Hepatocyte (in vitro differentiated cells): ENCODE measurements around the gene LILRA5. TPM values are rescaled to one million over a fixed set of nuclear protein-coding genes. Genes with fewer than 3 reads are reported as not detected.
"Not testable (repeated sequence)": the region's sequence is repeated elsewhere in the genome, so short reads cannot be mapped to it uniquely, and the experiment has no call there.

Experiments
- DNase-seq: peaks from one replicate; pipeline ENCODE4 v3.0.0-alpha.2; 2016; ENCODE audit warnings: low spot score
- H2AFZ ChIP-seq: fragments of 200-600 bp; sonication (generic); 2 replicates; pipeline ENCODE4 v1.6.0; 2016; ENCODE audit warnings: antibody characterized with exemption, mild to moderate bottlenecking
- H3K27ac ChIP-seq: fragments of 200-600 bp; sonication (generic); 2 replicates; pipeline ENCODE4 v1.5.1; 2016; ENCODE audit warnings: mild to moderate bottlenecking
- H3K27me3 ChIP-seq: fragments of 200-600 bp; sonication (generic); 2 replicates; pipeline ENCODE4 v1.6.1; 2016
- H3K36me3 ChIP-seq: fragments of 200-600 bp; sonication (generic); replicated peaks from 2 replicates; pipeline ENCODE4 v1.5.1; 2016; ENCODE audit warnings: low read depth; ENCODE audit not compliant: insufficient read depth
- H3K4me1 ChIP-seq: fragments of 200-600 bp; sonication (generic); 2 replicates; pipeline ENCODE4 v1.5.1; 2016; ENCODE audit warnings: mild to moderate bottlenecking, moderate library complexity; ENCODE audit not compliant: insufficient read depth
- H3K4me2 ChIP-seq: fragments of 200-600 bp; sonication (generic); 2 replicates; pipeline ENCODE4 v1.6.0; 2016
- H3K4me3 ChIP-seq: fragments of 200-600 bp; sonication (generic); 2 replicates; pipeline ENCODE4 v1.5.1; 2016; ENCODE audit warnings: mild to moderate bottlenecking
- H3K79me2 ChIP-seq: fragments of 200-600 bp; sonication (generic); 2 replicates; pipeline ENCODE4 v1.6.0; 2017; ENCODE audit warnings: mild to moderate bottlenecking
- H3K9me2 ChIP-seq: fragments of 200-600 bp; sonication (generic); replicated peaks from 2 replicates; pipeline ENCODE4 v1.6.0; 2017; ENCODE audit warnings: mild to moderate bottlenecking; ENCODE audit not compliant: insufficient read depth
- H3K9me3 ChIP-seq: fragments of 200-600 bp; sonication (generic); 2 replicates; pipeline ENCODE4 v1.5.1; 2016; ENCODE audit warnings: low read depth, mild to moderate bottlenecking
- H4K20me1 ChIP-seq: fragments of 200-600 bp; sonication (generic); 2 replicates; pipeline ENCODE4 v1.6.0; 2016; ENCODE audit warnings: mild to moderate bottlenecking; ENCODE audit not compliant: insufficient read depth, poor library complexity, severe bottlenecking
- CTCF ChIP-seq: fragments of 200-600 bp; sonication (generic); IDR thresholded peaks from 2 replicates; pipeline ENCODE4 v1.5.1; 2016; ENCODE audit warnings: antibody characterized with exemption, mild to moderate bottlenecking; ENCODE audit not compliant: poor library complexity
- EZH2 ChIP-seq: fragments of 200-600 bp; sonication (generic); IDR thresholded peaks from 2 replicates; pipeline ENCODE4 v1.6.1; 2016; ENCODE audit warnings: antibody characterized with exemption, mild to moderate bottlenecking, borderline replicate concordance
- EZH2phosphoT487 ChIP-seq: fragments of 200-600 bp; sonication (generic); IDR thresholded peaks from one replicate; pipeline ENCODE4 v1.6.1; 2018; ENCODE audit warnings: antibody characterized with exemption, mild to moderate bottlenecking, low read depth, moderate library complexity; ENCODE audit not compliant: unreplicated experiment, severe bottlenecking
- WGBS: methylation state at CpG from one replicate; pipeline ENCODE4 v1.1.6; 2016; ENCODE audit warnings: low lambda C conversion rate; ENCODE audit errors: missing lambda C conversion rate; 5-methylcytosine and 5-hydroxymethylcytosine counted together
- polyA plus RNA-seq: library from polyadenylated mRNA; unstranded; fragments of >200 nt; fragmentation: Nextera tagmentation; extraction: Ambion mirVana; gene quantifications from 2 replicates; pipeline ENCODE4 v1.2.1, GENCODE V29; 2016
- total RNA-seq: library from RNA; depleted of rRNA; stranded (reverse); fragments of >200 nt; gene quantifications from 2 replicates; pipeline ENCODE4 v1.2.3, GENCODE V29; 2014

LILRA5 gene
- total and polyA plus RNA-seq, 2 experiments from 2014 or later, result not detected

- H3K4me2 ChIP-seq, result no peak overlapping the region
- H3K27me3 ChIP-seq, result peaks cover 8% of the 10 kb centered on the region
Observed at GRCh38 chr19:54324071-54324470, 11.1 kb upstream of the LILRA5 start.

GRCh38 chr19:54322934-54323333 lies 10.0 kb upstream of the LILRA5 start:
- not testable (repeated sequence) for H3K4me3 ChIP-seq, H3K27ac ChIP-seq, H3K79me2 ChIP-seq, H3K4me2 ChIP-seq, H2AFZ ChIP-seq, H3K9me2 ChIP-seq, DNase-seq, H4K20me1 ChIP-seq, H3K36me3 ChIP-seq, H3K9me3 ChIP-seq, H3K4me1 ChIP-seq, H3K27me3 ChIP-seq
- WGBS, result 20% methylated on average over 1 of the region's 13 CpGs

More at GRCh38 chr19:54324071-54324470, 11.1 kb upstream of the LILRA5 start:
- no peak for TF ChIP-seq EZH2phosphoT487
- no peak for TF ChIP-seq EZH2
- TF ChIP-seq CTCF, result no peak
- Histone ChIP-seq H3K36me3 (no peaks in the 10 kb centered on the region), H2AFZ (no peak overlapping the region), H3K9me3 (no peaks in the 10 kb centered on the region), H3K4me3 (no peak overlapping the region), H4K20me1 (no peaks in the 10 kb centered on the region), H3K27ac (no peak overlapping the region), H3K79me2 (no peaks in the 10 kb centered on the region), H3K9me2 (no peaks in the 10 kb centered on the region), H3K4me1 (no peaks in the 10 kb centered on the region)
- WGBS, result 20% methylated on average over 3 of the region's 3 CpGs
- DNase-seq, result no peak

- H3K4me2 ChIP-seq, H3K9me2 ChIP-seq, H3K4me3 ChIP-seq, DNase-seq, H3K79me2 ChIP-seq, H3K9me3 ChIP-seq, H3K4me1 ChIP-seq, H3K27me3 ChIP-seq, H2AFZ ChIP-seq, H3K36me3 ChIP-seq, H4K20me1 ChIP-seq, H3K27ac ChIP-seq: not testable (repeated sequence)
- 89% methylated on average over 13 of the region's 13 CpGs for WGBS
Observed at GRCh38 chr19:54322295-54322694, 9.3 kb upstream of the LILRA5 start.

GRCh38 chr19:54319892-54320670 lies 7.1 kb upstream of the LILRA5 start:
- no peaks in the 10 kb centered on the region for H3K79me2 ChIP-seq
- no peak overlapping the region for H3K4me3 ChIP-seq
- no peak overlapping the region for H2AFZ ChIP-seq
- no peak overlapping the region for H3K27ac ChIP-seq
- H3K4me1 ChIP-seq, result no peaks in the 10 kb centered on the region
- no peaks in the 10 kb centered on the region for H4K20me1 ChIP-seq
- WGBS, result 87% methylated on average over 14 of the region's 14 CpGs
- H3K9me3 ChIP-seq, result no peaks in the 10 kb centered on the region
- no peak overlapping the region for H3K4me2 ChIP-seq
- no peaks in the 10 kb centered on the region for H3K9me2 ChIP-seq
- no peaks in the 10 kb centered on the region for H3K36me3 ChIP-seq
- TF ChIP-seq EZH2phosphoT487, result no peak
- no peak for TF ChIP-seq CTCF
- TF ChIP-seq EZH2, result no peak
- DNase-seq, result no peak
- peaks cover 8% of the 10 kb centered on the region for H3K27me3 ChIP-seq
